Neural cell (in vitro differentiated cells): Measurements from ENCODE around the gene IFIH1. TPM values are rescaled to one million over a fixed set of nuclear protein-coding genes. Genes with fewer than 3 reads are reported as not detected.

Experiments
- H2AFZ ChIP-seq: fragments of 200-600, 300-800 bp; sonication (generic), shearing (Covaris generic); 2 replicates; pipeline ENCODE4 v1.6.0; 2014; ENCODE audit warnings: low read depth, mild to moderate bottlenecking, antibody characterized with exemption, low read length, moderate library complexity
- H3F3A ChIP-seq: fragments of 200-600 bp; shearing (Covaris generic); 2 replicates; pipeline ENCODE4 v1.6.1; 2016; ENCODE audit warnings: mild to moderate bottlenecking, moderate library complexity, mixed read lengths, antibody characterized with exemption, low read length; ENCODE audit not compliant: insufficient read depth, poor library complexity, severe bottlenecking
- H3K27ac ChIP-seq: fragments of 200-600, 300-800 bp; sonication (generic), shearing (Covaris generic); 2 replicates; pipeline ENCODE4 v1.5.1; 2014; ENCODE audit warnings: mild to moderate bottlenecking, low read length, moderate library complexity
- H3K27me3 ChIP-seq: fragments of 300-800, 200-600 bp; sonication (generic), shearing (Covaris generic); 2 replicates; pipeline ENCODE4 v1.6.0; 2014; ENCODE audit warnings: mild to moderate bottlenecking, low read depth, low read length, moderate library complexity; ENCODE audit not compliant: insufficient read depth
- H3K36me3 ChIP-seq: fragments of 300-800, 200-600 bp; sonication (generic), shearing (Covaris generic); 2 replicates; pipeline ENCODE4 v1.5.1; 2014; ENCODE audit warnings: mild to moderate bottlenecking, antibody characterized with exemption, low read length, moderate library complexity; ENCODE audit not compliant: insufficient read depth
- H3K4me2 ChIP-seq: fragments of 300-800, 200-600 bp; sonication (generic), shearing (Covaris generic); 2 replicates; pipeline ENCODE4 v1.6.0; 2014; ENCODE audit warnings: mild to moderate bottlenecking, low read length
- H3K4me3 ChIP-seq: fragments of 300-800, 200-600 bp; sonication (generic), shearing (Covaris generic); 2 replicates; pipeline ENCODE4 v1.5.1; 2014; ENCODE audit warnings: mild to moderate bottlenecking, low read length, moderate library complexity
- H3K79me2 ChIP-seq: fragments of 200-600 bp; shearing (Covaris generic); replicated peaks from 2 replicates; pipeline ENCODE4 v1.6.0; 2014; ENCODE audit warnings: mild to moderate bottlenecking, low read length, moderate library complexity; ENCODE audit not compliant: insufficient read depth
- H3K9ac ChIP-seq: fragments of 300-800, 200-600 bp; sonication (generic), shearing (Covaris generic); 2 replicates; pipeline ENCODE4 v1.6.1; 2016; ENCODE audit warnings: mild to moderate bottlenecking, low read length, mixed read lengths
- H3K9me2 ChIP-seq: fragments of 200-600 bp; shearing (Covaris generic); 2 replicates; pipeline ENCODE4 v1.6.1; 2016; ENCODE audit warnings: mild to moderate bottlenecking, low read length, mixed read lengths; ENCODE audit not compliant: insufficient read depth
- H3K9me3 ChIP-seq: fragments of 200-600, 300-800 bp; sonication (generic), shearing (Covaris generic); 2 replicates; pipeline ENCODE4 v1.6.1; 2016; ENCODE audit warnings: mild to moderate bottlenecking, mixed run types, low read length, moderate library complexity, mixed read lengths
- H4K20me1 ChIP-seq: fragments of 200-600 bp; shearing (Covaris generic); 2 replicates; pipeline ENCODE4 v1.6.1; 2016; ENCODE audit warnings: mild to moderate bottlenecking, mixed run types; ENCODE audit not compliant: insufficient read depth
- CTCF ChIP-seq: fragments of 450-650 bp; IDR thresholded peaks from 2 replicates; pipeline ENCODE4 v1.5.1; 2014; ENCODE audit warnings: antibody characterized with exemption, mild to moderate bottlenecking, moderate library complexity; ENCODE audit not compliant: poor library complexity, severe bottlenecking
- EP300 ChIP-seq: fragments of 450-650 bp; conservative IDR thresholded peaks from 2 replicates; pipeline ENCODE4 v1.6.1; 2014; ENCODE audit warnings: antibody characterized with exemption, mild to moderate bottlenecking, moderate library complexity; ENCODE audit not compliant: poor library complexity, severe bottlenecking
- EZH2 ChIP-seq: fragments of 200-600, 300-800 bp; shearing (Covaris generic), sonication (generic); IDR thresholded peaks from 2 replicates; pipeline ENCODE4 v1.6.1; 2014; ENCODE audit warnings: antibody characterized with exemption, low read length, borderline replicate concordance, mild to moderate bottlenecking; ENCODE audit not compliant: insufficient read depth, poor library complexity, severe bottlenecking
- MXI1 ChIP-seq: fragments of 450-650 bp; conservative IDR thresholded peaks from 2 replicates; pipeline ENCODE4 v1.6.1; 2014; ENCODE audit warnings: antibody characterized with exemption, mild to moderate bottlenecking; ENCODE audit not compliant: poor library complexity, severe bottlenecking
- POLR2AphosphoS5 ChIP-seq: IDR thresholded peaks from 2 replicates; pipeline ENCODE4 v1.6.1; 2012
- RAD21 ChIP-seq: fragments of 450-650 bp; conservative IDR thresholded peaks from 2 replicates; pipeline ENCODE4 v1.6.1; 2014; ENCODE audit warnings: antibody characterized with exemption, mild to moderate bottlenecking, moderate library complexity
- REST ChIP-seq: IDR thresholded peaks from 2 replicates; pipeline ENCODE4 v1.6.1; 2012; ENCODE audit warnings: borderline replicate concordance
- SMC3 ChIP-seq: fragments of 450-650 bp; conservative IDR thresholded peaks from 2 replicates; pipeline ENCODE4 v1.6.1; 2014; ENCODE audit warnings: antibody characterized with exemption, mild to moderate bottlenecking, moderate library complexity; ENCODE audit not compliant: poor library complexity
- TAF1 ChIP-seq: IDR thresholded peaks from 2 replicates; pipeline ENCODE4 v1.6.1; 2012; ENCODE audit warnings: low read depth
- polyA plus RNA-seq: library from polyadenylated mRNA; depleted of rRNA; stranded (reverse); fragments of >200 nt; gene quantifications from 2 replicates; pipeline ENCODE4 v1.2.3, GENCODE V29; 2014

IFIH1 gene
- polyA plus RNA-seq, 1 donor from 2014 or later: not detected

GRCh38 chr2:162252153-162252552 lies 66.3 kb downstream of the IFIH1 start:
- H3K36me3 ChIP-seq: no peaks in the 10 kb centered on the region
- H4K20me1 ChIP-seq: no peaks in the 10 kb centered on the region
- no peaks in the 10 kb centered on the region for H3K9me2 ChIP-seq
- no peak overlapping the region for H3K9ac ChIP-seq
- no peak overlapping the region for H3K27ac ChIP-seq
- H3K4me3 ChIP-seq: no peak overlapping the region
- H3K9me3 ChIP-seq: no peaks in the 10 kb centered on the region
- no peaks in the 10 kb centered on the region for H3K79me2 ChIP-seq
- H3F3A ChIP-seq: no peaks in the 10 kb centered on the region
- H3K27me3 ChIP-seq: no peaks in the 10 kb centered on the region
- H3K4me2 ChIP-seq: no peak overlapping the region
- H2AFZ ChIP-seq: no peak overlapping the region
- TF ChIP-seq EZH2: no peak
- TF ChIP-seq TAF1: no peak
- no peak for TF ChIP-seq RAD21
- no peak for TF ChIP-seq REST
- no peak for TF ChIP-seq POLR2AphosphoS5
- TF ChIP-seq SMC3: no peak
- no peak for TF ChIP-seq CTCF
- TF ChIP-seq EP300: no peak
- TF ChIP-seq MXI1: no peak

GRCh38 chr2:162245781-162246180 lies 72.7 kb downstream of the IFIH1 start:
- TF ChIP-seq EZH2: no peak
- TF ChIP-seq CTCF: no peak
- no peak for TF ChIP-seq SMC3
- no peak for TF ChIP-seq MXI1
- no peak for TF ChIP-seq REST
- no peak for TF ChIP-seq TAF1
- TF ChIP-seq RAD21: no peak
- no peak for TF ChIP-seq EP300
- no peak for TF ChIP-seq POLR2AphosphoS5
- Histone ChIP-seq H3F3A (no peaks in the 10 kb centered on the region), H3K4me2 (no peak overlapping the region), H3K9me2 (no peaks in the 10 kb centered on the region), H3K27ac (no peak overlapping the region), H4K20me1 (no peaks in the 10 kb centered on the region), H3K4me3 (no peak overlapping the region), H3K36me3 (no peaks in the 10 kb centered on the region), H3K9ac (no peak overlapping the region), H3K27me3 (no peaks in the 10 kb centered on the region), H2AFZ (no peak overlapping the region), H3K9me3 (no peaks in the 10 kb centered on the region), H3K79me2 (no peaks in the 10 kb centered on the region)
